NCI-H128 (cell line): ENCODE results near the gene JMJD8.

Source experiments
- DNase-seq: peaks from one replicate; lab custom pipeline; 2025; ENCODE audit not compliant: unreplicated experiment; lab: John Stamatoyannopoulos, UW

The JMJD8 gene, protein sequence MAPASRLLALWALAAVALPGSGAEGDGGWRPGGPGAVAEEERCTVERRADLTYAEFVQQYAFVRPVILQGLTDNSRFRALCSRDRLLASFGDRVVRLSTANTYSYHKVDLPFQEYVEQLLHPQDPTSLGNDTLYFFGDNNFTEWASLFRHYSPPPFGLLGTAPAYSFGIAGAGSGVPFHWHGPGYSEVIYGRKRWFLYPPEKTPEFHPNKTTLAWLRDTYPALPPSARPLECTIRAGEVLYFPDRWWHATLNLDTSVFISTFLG

DNA sequence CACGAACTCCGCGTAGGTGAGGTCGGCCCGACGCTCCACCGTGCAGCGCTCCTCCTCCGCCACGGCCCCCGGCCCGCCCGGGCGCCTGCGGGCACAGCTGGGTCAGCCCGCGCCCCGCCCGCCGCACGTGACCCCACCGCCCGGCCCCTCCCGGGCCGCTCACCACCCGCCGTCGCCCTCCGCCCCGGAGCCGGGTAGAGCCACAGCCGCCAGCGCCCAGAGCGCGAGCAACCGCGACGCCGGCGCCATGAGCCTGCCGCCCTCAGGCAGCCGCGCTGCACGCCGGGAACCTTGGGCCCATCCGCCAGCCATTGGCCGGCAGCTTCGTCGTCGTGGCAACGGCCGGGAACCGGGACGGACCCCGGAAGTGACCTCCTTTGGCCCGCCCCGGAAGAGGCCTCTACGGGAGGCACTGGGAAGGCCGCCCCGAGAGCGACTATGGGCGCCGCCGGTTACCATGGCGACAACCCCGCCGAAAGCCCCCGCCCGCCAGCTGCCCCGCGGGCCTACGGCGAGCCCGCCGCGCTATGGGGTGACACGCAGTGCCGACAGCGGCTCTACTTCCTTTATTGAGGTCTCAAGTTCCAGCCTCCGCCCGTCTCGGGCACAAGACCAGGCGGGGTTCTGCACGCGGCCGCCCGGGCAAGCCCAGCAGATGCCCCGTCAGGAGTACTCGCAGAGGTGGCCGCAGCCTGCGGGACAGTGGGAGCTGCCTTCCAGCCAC lies at the start of gene JMJD8:
TSS of gene JMJD8 (minus strand) at position 264 of the 724 bp plus-strand sequence. CDS start at position 249, 15 bp downstream.
- peak; percentile 92 for DNase-seq

DNA sequence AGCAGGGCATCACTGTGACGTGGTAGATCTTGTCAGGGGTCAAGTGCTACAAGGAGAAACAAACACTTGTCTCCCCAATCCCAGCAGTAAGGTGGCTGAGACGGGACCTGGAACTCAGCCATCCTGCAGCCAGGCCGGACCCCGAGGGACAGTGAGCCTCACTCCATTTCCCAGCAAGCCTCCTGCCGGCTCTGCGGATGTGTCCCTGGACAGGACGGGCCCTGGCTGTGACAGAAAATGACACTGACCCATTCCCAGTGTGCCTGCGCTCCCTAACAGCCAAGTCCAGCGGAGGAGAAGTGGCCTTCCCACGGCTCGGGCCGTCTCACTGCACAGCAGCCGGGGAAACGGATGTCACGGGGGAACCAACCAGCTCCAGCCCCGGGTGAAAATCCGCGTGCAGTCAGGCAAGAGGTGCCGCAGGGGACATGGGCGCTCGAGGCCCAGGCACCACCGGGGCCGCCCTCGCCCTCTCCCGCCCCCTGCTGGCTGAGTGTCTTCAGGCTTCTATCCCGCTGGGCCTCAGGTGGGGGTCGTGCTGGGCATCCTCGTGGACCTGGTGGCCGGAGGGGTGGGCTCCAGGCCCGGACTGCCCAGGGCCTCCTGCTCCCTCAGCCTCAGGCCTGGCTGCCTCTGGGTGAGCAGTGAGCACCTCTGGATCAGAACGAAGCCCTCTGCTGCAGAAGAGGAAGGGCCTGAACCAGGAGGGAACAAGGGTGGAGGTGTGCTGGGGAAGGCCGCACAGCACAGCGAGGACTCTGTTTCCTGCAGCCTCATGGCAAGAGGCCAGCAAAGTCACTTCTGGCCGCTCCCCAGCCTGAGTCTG lies 49.5 kb upstream of the JMJD8 start:
- no peak for DNase-seq

DNA sequence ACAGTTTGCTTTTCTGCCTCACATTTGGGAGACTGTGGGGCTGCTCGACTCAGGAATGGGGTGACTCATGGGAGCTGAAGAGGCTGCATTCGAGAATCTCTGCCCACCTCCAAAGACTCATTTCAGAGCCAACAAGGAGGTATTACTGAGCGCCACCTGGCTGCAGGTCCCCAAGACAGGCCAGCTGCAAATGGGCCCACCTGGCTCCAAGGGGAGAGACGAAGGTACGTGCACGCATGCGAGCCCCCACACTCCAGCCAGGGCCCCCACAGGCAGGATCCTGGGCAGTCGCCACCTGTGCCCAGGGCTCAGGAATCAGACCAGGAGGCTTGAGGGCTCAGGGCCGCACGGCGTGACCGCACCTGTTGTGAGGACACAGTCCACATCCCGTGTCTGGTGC lies 48.8 kb upstream of the JMJD8 start:
- DNase-seq = no peak

DNA sequence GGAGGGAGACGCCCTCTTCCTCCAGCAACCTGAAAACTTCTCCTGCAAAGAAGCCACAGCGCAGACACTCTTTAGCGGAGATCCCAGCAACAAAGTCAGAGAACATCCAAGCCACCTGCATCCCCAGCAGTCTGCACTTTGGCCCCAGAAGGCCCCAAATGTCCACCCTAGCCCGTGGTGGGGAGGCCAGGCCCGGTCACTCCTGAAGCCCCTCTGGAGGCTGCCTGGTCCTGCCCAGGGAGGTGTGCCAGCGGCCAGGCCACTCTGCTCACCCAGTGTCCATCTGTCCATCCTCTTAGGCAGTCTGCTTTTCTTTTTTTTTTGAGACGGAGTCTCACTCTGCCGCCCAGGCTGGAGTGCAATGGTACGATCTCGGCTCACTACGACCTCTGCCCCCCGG lies 48.2 kb upstream of the JMJD8 start:
- no peak for DNase-seq

DNA sequence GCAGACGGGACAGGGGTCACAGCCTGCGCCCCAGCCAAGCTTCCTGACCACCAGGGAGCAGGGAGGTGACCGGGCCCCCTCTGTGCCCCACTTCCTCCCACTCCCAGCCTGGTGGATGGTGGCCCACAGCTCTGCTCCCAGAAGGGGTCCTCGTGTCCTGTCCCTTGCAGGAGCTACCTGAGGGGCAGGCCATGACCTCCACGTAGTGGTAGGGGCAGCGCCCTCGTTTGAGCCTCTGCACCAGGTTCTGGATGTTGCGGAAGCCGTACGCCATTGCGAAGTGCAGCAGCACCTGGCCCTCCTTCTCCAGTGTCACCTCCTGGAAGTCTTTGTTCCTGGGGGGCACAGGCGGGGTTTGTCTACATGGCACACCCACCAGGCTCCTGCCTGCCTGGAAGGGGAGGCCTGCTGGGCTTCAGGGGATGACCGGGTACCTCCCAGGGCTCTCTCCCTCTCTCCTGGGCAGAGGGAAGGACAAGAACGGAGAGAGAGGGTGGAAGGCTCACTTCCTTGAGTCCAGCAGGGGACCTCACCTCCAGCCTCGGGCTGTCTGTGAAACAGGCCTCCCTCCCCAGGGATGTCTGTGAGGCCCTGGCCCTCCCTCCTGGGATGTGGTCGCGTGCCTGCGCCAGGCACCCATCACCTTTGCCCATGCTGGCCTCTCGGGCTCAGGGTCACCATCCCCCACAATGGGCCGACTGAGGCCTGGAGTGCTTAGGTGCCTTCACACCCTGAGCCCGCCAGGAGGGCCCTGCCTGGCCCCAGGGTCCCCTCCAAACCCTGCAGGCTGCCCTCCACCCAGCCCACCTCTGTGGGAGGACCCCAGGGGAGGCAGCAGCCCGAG lies 46.8 kb upstream of the JMJD8 start:
- no peak for DNase-seq

DNA sequence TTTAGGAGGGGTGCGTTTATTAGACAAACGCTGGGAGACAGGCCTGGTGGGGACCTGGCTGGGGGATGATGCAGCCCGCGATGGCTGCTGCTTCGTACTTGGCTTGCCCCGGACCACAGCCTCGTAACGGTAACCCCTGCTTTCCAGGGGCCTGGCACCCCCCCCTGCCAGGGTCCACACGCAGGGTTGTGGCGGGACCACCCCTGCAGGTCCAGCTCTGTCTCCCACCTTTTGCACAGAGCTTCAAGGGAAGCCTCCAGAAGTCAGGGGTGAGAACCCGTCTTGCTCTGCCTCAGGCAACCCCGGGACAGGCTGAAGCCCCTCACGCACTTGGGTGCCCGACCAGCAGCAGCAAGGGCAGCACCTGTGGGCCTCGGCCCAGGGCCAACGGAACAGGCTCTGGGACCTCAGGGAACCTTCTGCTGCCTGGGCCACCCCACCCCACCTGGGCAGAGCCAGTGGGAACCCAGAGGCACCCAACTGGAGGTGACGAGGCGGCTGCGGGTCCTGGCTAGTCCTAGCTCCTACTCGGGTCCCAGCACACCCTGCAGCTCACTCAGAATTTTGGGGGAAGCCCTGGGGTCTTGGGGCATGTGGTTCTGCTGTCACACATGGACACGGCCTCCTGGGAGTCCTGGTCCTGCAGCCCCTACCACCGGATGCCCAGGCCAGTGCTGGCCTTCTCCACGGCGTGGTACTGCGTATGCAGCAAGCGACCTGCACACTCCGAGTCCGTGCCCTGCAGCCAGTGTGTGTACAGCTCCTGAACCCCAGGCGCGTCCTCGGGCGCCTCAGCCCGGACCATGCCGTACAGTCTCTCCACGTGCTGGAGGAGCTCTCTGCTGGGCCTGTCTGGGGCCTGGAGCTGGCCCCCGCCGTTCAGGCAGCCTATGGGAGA lies 45.9 kb upstream of the JMJD8 start:
- DNase-seq = no peak

DNA sequence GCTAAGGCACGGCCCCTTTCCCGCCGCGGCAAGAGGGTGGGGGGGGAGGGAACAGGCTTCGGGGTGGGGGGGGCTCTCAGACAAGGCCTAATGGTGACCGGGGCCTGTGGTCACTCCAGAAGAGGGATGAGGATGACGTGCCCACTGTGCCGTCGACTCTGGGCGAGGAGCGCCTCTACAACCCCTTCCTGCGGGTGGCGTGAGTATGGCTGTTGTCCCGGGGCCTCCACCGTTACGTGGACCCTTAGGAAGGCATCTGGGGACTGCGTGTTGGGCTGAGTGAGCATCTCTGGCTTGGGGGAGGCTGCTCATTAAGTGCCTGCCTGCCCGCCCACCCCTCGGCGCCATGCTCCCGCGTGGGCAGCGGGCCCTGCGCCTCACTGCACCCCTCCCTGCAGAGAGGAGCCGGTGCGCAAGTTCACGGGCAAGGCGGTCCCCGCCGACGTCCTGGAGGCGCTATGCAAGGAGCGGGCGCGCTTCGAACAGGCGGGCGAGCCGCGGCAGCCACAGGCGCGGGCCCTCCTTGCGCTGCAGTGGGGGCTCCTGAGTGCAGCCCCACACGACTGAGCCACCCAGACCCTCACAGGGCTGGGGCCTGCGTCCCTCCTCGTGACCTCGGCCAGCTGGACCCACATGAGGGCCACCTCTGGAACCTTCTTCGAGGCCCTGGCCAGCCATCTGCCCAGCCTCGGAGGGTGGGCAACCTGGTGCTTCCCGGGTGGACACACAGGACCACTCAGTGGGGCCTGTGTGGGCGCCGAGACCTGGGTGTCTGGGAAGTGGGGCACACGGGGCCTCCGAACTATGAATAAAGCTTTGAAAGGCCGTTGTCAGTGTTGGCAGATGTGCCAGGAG lies 45.0 kb upstream of the JMJD8 start:
- DNase-seq = no peak

DNA sequence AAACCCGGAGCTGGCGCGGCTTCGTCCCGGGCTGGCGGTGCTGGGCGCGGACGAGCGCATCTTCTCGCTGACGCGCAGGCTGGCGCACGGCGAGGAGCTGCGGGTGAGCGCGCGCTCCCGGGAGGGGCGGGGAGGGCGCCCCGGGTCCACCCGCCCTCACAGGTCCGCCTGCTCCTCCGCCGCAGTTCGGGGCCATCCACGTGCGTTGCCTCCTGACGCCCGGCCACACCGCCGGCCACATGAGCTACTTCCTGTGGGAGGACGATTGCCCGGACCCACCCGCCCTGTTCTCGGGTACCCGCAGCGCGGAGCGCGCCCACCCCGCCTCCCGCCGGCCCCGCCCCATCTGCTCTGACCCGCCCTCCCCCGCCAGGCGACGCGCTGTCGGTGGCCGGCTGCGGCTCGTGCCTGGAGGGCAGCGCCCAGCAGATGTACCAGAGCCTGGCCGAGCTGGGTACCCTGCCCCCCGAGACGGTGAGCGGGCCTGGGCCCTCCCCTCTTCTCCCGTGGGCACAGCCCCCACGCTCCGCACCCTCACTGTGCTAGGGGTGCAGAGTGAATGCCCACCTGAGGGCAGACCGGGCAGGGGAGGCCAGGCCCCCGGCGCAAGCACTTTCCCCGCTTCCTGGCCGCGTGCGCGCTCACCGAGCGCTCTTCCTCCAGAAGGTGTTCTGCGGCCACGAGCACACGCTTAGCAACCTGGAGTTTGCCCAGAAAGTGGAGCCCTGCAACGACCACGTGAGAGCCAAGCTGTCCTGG lies 44.2 kb upstream of the JMJD8 start:
- DNase-seq = no peak

DNA sequence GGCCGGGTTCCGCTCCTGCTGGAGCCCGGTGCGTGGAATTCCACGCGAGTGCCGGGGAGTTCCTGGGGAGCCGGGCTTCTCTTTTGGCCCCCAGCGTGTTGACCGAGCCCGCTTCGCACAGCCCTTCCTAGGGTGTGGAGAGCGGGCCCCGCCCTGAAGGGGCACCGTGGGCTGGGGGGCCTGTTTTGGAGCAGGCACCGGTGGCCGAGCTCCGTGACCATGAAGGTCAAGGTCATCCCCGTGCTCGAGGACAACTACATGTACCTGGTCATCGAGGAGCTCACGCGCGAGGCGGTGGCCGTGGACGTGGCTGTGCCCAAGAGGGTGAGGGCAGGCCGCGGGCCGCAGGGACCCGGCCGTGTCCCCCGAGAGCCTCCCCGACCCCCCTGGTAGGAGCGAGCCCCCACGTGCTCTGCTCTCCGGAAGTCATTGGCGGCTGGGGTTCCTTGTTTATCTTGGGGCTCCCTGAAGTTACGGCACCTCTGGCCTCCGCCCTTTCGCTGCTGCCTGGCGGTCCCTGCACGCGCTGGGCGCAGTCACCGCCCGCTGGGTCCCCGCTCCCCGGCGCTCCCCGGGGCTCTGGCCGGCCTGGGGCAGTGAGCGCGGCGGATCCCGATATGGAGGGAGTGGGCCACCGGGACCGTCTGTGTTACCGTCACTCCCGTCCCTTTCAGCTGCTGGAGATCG lies 43.3 kb upstream of the JMJD8 start:
- DNase-seq = no peak

DNA sequence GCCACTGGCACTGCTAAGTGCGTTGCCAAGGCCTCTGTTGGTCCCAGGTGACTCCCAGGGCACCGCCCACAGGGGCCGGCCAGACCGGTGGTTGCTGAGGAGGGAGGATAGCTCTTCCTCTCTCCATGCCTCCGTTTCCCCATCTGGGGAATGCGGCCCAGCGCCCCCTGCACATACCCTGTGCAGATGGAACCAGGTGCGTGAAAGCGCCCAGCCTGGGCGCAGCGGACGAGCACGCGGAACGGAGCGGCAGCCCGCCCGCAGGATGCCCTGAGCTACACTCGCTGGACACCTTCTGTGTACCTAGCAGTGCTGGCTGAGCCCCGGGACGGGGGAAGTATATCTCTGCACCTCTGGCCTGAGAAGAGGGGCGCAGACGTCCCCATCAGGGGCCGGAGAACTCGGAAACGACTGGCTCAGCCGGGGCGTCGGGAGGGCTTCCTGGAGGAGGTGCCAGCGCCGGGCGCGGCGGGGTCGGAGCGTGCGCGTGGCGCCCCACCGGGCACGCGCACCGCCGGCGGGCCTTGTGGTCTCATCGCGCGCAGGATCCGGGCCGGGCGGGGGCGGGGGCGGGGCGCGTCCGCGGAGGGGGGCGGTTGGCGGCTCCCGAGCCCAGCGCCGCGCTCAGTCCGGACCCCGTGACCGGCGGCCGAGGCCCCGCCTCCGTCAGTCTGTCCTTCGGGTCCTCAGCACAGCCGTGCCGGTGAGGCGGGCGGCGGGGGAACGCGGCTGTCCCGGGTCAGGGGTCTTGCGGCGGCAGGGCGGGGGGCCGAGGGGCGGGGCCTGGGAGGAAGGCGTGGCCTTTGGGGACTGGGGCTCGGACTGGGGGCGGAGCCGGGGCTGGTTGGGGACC lies 42.5 kb upstream of the JMJD8 start, which contains the start of the genes CCDC78 and HAGHL:
TSS of gene CCDC78 (minus strand) at position 6 of the 853 bp plus-strand sequence. CDS start 76 bp downstream, outside the sequence.
TSS of gene HAGHL (plus strand) at position 669 of the 853 bp plus-strand sequence. CDS start 404 bp downstream, outside the sequence.
- DNase-seq = no peak

DNA sequence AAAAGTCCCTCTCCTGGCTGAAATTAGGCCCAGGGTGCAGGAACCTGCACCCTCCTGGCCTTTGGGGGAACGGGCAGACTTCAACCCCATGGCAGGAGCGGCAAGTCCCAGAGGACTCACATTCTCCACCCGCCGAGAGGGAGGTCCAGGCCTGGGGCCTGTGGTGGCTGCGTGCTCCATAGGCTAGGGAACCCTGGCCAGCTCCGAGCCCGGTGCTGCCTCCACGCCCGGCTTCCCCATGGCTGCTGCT lies 42.0 kb upstream of the JMJD8 start:
- no peak for DNase-seq

DNA sequence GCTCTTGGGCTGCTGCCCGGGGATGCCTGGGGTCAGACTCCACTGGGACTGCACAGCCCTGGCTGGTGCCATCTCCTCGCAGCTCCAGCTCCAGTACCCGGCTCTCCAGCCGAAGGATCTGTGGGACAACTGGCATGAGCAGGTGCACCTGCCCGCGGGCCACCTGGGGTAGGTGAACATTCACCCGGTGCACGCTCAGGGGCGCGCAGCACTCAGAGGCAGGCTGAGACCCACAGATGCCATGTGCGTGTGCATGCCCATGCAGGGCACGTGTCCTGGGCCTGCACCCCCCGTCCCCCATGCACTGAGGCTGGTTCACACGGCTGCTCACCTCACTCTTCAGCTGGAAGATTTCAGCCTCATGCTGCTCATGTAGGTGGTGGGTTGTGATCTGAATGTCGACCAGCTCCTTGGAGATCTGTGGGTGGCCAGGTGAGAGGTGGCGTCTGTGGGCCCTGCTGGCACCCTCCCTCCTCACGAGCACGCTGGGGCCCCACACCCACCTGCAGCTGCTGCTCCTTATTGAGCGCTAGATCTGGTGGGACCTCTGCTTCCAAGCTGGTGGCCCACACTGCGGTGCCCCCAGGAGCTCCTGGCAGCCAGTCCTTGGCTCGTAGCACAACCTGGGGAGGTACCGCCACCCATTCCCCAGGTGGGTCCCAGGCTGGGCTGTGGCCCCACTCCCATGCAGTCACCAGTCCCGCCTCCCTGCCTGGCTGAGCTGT lies 41.5 kb upstream of the JMJD8 start:
- no peak for DNase-seq

DNA sequence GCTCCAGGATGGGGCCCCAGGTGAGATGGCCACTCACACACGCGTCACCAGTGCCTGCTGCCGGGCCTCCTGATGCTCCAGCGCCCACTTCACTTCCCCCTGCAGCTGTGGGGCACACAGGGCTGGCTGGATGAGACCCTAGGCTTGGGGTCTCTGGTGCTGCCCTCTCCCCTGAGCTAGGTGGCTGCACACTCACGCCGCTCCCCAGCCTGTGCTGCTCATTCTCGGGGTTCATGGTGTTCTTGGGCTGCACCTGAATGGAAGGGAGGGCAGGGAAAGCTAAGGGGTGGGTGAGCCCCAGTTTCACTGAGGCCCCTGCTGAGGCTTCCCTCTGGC lies 40.9 kb upstream of the JMJD8 start:
- no peak for DNase-seq

DNA sequence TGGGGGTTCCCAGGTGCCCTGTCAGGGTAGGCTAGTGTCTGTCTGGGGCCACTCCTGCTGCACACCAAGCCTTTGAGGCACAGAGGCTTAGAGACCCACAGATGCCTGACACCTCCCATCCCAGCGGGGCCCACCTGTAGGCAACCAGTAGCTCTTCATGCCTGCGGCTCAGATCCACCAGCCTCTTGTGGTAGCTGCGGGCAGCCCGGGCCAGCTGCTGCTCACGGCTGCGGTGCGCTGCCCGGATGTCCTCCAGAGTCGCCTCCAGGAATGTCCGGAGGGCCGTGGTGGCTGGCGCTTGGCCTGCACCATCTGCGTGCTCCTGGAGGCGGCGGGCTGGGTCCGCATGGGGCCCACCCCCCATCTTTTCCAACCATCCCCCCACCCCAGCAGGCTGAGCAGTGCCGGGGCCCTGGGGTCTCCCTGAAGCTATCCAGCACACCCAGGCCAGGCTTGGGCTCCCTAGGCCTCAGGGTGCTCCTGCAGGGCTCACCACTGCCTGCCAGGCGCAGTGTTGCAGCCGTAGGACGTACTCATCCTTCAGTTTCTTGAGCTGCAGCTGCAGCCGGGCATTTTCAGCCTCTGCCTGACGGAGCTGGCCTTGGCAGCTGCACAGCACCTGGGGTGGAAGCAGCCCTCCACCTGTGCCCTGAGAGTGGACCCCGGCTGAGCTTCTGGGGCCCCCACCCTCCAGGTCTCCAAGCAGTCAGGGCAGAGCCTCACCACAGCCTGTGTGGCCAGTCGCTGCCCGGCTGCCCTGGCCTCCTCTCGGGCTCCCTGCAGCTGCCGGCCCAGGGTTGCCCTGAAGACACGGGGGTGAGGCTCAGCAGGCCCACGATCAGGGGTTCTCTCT lies 40.3 kb upstream of the JMJD8 start:
- no peak for DNase-seq

DNA sequence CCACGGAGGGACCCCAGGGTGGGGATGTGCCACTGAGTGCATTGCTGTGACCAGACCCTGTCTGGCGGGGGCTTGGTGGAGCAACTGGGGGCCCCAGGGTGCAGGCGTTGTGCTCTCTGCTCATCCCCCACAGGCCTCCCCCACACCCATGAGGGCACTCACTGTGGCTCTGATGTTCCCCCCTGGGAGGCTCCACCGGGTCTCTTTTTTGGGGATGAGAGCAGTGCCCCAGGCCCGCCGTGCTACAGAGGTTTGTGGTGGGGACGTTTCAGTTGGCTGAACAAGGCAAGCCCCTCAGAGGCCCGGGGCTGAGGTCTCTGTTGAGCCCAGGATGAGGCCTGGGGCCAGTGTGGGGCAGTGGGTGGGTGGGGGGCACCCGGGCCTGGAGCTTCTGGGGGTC lies 39.6 kb upstream of the JMJD8 start:
- no peak for DNase-seq
